Ectodermal cell (in vitro differentiated cells): ENCODE results near the gene SGCA.
A peak's percentile ranks its signal among the peaks of the same experiment; 100 is the strongest.

ENCODE experiments used
- H3K27ac ChIP-seq: 2 replicates; pipeline ENCODE4 v1.7.0; 2013; ENCODE audit warnings: mild to moderate bottlenecking, low read depth, low read length; ENCODE audit not compliant: insufficient read depth, poor library complexity, severe bottlenecking
- H3K27me3 ChIP-seq: 2 replicates; pipeline ENCODE4 v1.7.0; 2013; ENCODE audit warnings: mild to moderate bottlenecking, low read length; ENCODE audit not compliant: insufficient read depth, control insufficient read depth, poor library complexity, severe bottlenecking
- H3K36me3 ChIP-seq: one replicate; pipeline ENCODE4 v1.7.0; 2013; ENCODE audit warnings: low read length; ENCODE audit not compliant: control insufficient read depth, insufficient read depth
- H3K4me1 ChIP-seq: one replicate; pipeline ENCODE4 v1.7.0; 2013; ENCODE audit warnings: low read length; ENCODE audit not compliant: control insufficient read depth, insufficient read depth
- H3K4me3 ChIP-seq: 2 replicates; pipeline ENCODE4 v1.7.0; 2013; ENCODE audit warnings: low read depth, low read length, control low read depth; ENCODE audit not compliant: insufficient read depth
- H3K9me3 ChIP-seq: 2 replicates; pipeline ENCODE4 v1.7.0; 2013; ENCODE audit warnings: mild to moderate bottlenecking, low read length, moderate library complexity; ENCODE audit not compliant: control insufficient read depth
- WGBS, 2 experiments: methylation state at CpG; one replicate each; pipeline ENCODE4 v1.1.7; 2013; ENCODE audit warnings: missing lambda C conversion rate in 2 of 2; 5-methylcytosine and 5-hydroxymethylcytosine counted together

Gene SGCA

DNA sequence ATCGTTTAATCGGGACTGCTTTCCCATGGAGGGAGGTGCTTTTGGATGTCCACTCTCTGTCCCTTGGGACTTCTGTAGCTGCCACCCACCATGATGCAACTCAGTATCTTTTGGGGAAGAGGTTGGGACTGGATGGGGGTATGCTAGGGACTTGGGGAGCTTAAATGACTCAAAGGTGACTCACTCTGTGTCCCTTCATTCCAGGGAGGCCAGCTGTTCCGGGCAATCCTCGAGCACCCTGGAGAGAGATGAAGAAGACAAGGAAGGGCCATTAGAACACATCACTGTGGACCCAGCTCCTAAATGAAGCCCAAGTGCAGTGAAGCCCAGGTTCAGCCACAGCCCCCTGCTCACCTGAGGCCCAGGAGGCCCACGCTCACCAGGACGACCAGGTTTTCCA lies 31.0 kb downstream of the SGCA start:
- Histone ChIP-seq H3K27ac (no peak overlapping the region), H3K9me3 (no peaks in the 10 kb centered on the region), H3K4me1 (no peaks in the 10 kb centered on the region), H3K27me3 (peaks cover 28% of the 10 kb centered on the region), H3K4me3 (no peak overlapping the region), H3K36me3 (no peaks in the 10 kb centered on the region)
- WGBS, 2 experiments: 92 to 93% methylated on average over 6 of the region's 6 CpGs

DNA sequence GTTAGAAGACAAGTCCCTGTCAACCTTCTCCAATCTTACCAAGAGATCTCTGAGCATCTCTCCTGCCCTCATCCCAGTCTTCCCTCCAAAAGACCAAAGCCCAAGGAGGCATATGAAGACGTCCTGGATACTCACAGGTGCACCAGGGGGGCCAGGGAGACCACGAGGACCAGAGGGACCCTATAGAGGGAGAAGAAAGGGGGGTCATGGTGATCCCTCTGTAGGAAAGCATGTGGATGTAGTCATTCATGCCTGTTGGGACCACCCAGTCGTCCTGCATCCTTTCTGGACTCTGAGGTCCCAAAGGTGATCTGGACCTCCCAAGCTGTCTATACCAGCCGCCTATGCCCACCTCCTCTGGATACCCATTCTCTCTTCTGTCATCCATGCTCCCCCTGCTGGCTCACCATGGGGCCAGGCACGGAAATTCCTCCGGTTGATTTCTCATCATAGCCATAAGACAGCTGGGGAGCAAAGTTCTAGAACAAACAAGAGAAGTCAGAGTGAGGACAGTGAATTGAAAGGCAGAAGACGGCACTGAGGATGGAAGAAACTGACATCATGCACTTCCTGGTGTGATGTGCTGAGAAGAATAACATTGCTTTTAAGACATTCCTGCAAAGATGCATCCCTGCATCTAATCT lies 32.3 kb downstream of the SGCA start:
- Histone ChIP-seq H3K27ac (no peak overlapping the region), H3K4me3 (no peak overlapping the region), H3K9me3 (no peaks in the 10 kb centered on the region), H3K27me3 (peaks cover 41% of the 10 kb centered on the region), H3K36me3 (no peaks in the 10 kb centered on the region), H3K4me1 (no peaks in the 10 kb centered on the region)
- 70 to 71% methylated on average over 7 of the region's 7 CpGs for WGBS, 2 experiments

DNA sequence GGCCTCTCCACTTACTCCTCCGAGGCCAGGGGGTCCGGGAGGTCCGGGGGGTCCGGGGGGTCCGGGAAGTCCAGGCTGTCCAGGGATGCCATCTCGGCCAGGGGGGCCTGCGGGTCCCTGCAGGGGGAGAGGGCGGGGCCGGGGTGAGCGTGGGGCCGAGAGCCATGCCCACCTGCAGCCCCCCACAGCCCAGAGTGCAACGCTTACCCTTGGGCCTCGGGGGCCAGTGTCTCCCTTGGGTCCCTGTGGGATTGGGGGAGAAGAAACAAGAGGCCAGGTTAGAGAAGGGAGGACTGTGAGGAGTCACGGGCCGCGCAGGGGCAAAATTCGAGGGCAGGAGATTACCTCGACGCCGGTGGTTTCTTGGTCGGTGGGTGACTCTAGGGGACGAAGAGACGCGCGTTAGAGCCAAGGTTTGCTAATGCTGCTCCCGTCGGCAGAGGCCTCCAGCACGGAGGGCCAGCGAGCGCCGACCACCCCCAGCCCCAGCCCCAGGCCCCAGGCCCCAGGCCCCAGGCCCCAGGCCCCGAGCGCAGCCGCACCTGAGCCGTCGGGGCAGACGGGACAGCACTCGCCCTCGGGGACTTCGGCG lies 33.5 kb downstream of the SGCA start:
- H3K27me3 ChIP-seq: peaks cover 47% of the 10 kb centered on the region
- 49 to 50% methylated on average over 41 of the region's 41 CpGs for WGBS, 2 experiments
- no peaks in the 10 kb centered on the region for H3K4me1 ChIP-seq
- H3K9me3 ChIP-seq: no peaks in the 10 kb centered on the region
- no peak overlapping the region for H3K27ac ChIP-seq
- peak overlapping the region; percentile 45 for H3K4me3 ChIP-seq
- no peaks in the 10 kb centered on the region for H3K36me3 ChIP-seq

DNA sequence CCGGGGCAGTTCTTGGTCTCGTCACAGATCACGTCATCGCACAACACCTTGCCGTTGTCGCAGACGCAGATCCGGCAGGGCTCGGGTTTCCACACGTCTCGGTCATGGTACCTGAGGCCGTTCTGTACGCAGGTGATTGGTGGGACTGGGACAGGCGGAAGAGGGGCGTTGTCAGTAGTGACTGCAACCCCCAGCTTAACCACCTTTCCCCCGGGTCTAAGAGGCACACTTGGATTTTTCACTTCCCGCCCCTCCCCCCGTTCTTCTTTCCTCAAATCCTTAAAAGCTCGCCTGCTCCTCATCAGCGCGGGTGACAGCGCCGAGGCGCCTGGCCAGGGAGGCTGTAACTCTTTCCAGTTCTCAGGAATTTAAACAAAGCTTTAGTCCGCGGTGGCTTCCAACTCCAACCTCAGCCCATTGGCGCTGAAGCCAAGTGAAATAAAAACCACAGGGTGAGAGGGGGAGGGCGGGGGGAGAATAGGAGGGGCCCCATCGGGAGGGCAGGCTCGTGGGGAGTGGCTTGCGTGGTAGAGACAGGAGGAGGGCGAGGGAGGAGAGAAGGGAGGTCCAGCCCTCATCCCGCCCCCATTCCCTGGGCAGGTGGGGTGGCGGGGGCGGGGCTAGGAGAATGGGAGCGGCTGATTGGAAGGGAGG lies 34.1 kb downstream of the SGCA start:
- Histone ChIP-seq H3K36me3 (no peaks in the 10 kb centered on the region), H3K4me3 (peak overlapping the region; percentile 45), H3K9me3 (no peaks in the 10 kb centered on the region), H3K27me3 (peaks cover 52% of the 10 kb centered on the region), H3K4me1 (no peaks in the 10 kb centered on the region), H3K27ac (no peak overlapping the region)
- 2 to 3% methylated on average over 36 of the region's 36 CpGs for WGBS, 2 experiments

DNA sequence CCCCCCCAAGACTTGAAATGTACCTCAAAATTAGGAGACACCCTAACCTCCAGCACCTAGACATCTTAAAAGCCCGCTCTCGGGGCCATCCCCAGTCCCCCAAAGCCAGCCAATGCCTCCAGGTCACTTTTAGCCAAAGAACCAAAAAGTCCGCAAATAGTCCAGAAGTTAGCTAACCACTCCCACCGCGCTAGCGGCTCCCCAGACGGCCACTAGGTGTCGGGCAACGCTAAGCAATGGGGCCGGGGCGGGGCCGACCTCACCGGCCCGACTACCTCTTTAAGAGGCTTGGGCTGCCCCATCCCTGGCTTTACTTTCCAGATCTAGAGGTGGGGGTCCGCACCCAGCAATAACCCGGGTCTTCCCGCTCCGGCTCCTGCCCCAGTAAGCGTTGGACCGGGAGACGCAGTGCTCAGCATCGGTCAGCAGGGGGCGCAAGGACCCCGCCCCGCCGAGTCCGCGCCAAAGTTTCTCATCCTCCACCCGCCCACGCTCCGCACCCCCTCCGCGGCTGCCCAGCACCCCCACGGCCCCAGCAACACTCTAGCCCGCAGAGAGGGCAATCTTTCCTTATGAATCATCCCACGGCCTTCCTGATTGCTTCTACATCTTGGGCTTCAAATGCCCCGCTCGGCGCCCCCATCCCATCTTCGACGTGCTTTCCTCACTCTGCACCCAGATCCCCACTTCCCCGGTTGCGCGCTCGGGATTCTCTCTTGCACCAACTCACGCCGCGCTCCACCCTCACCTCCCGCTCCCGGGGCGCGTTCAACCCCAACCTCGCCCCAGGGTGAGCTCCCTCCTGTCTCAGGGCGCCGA lies 34.9 kb downstream of the SGCA start:
- H3K4me3 ChIP-seq: peak overlapping the region; percentile 45
- no peak overlapping the region for H3K27ac ChIP-seq
- peaks cover 7% of the 10 kb centered on the region for H3K4me1 ChIP-seq
- no peaks in the 10 kb centered on the region for H3K36me3 ChIP-seq
- H3K27me3 ChIP-seq: peaks cover 52% of the 10 kb centered on the region
- H3K9me3 ChIP-seq: no peaks in the 10 kb centered on the region
- WGBS, 2 experiments: 1 to 2% methylated on average over 55 of the region's 55 CpGs

DNA sequence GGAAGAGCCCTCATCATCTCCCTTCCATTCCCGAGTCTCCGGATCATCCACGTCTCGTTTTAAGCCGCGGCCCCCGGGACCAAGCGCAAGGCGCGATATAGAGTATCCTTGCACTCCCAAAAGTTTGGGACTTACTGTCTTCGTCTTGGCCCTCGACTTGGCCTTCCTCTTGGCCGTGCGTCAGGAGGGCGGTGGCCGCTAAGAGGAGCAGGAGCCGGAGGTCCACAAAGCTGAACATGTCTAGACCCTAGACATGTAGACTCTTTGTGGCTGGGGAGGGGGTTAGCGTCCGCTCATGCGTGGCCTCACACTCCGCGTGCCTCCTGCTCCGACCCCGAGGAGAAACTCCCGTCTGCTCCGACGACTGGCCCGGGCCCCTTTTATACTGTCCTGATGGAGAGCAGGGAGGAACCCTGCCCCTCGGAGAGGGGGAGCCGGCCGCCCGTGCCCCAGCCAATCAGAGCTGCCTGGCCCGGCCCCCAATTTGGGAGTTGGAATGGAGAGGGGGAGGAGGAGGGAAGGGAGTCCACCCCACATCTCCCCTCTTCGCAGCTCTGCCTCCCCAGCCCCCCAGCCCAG lies 35.6 kb downstream of the SGCA start, which contains the start of gene COL1A1:
Gene COL1A1, minus strand, starts transcription at position 356 of the 579 bp plus-strand sequence. Its CDS starts 118 bp downstream, at position 238.
- Histone ChIP-seq H3K9me3 (no peaks in the 10 kb centered on the region), H3K27ac (no peak within 1 kb of the TSS), H3K4me3 (peak within 1 kb of the TSS; percentile 45), H3K36me3 (no peaks in the 10 kb centered on the region), H3K27me3 (peaks cover 52% of the 10 kb centered on the region), H3K4me1 (peaks cover 12% of the 10 kb centered on the region)
- 16% methylated on average over 34 of the region's 34 CpGs for WGBS, 2 experiments

DNA sequence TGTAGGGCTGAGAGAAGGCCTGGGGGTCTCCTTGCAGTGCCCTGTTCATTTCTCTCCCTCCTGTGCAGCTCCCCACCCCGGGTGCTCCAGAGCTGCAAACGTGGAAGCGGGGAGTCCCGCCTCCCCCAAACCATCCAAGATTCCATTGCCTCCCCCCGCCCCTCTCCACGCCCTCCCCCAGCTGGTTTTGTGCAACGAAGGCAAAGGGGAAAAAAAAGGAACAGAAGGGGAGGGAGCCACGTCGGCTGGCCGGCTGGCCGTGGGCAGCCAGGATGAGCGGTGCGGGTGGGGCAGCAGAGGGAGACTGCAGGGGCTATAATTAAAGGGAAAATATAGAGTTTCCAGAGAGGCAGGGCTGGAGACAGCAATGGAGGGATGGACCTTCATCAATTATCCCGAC lies 37.3 kb downstream of the SGCA start:
- Histone ChIP-seq H3K36me3 (no peaks in the 10 kb centered on the region), H3K4me3 (no peak overlapping the region), H3K27me3 (peaks cover 52% of the 10 kb centered on the region), H3K27ac (no peak overlapping the region), H3K4me1 (peaks cover 17% of the 10 kb centered on the region), H3K9me3 (no peaks in the 10 kb centered on the region)
- WGBS, 2 experiments: 83 to 85% methylated on average over 14 of the region's 14 CpGs

DNA sequence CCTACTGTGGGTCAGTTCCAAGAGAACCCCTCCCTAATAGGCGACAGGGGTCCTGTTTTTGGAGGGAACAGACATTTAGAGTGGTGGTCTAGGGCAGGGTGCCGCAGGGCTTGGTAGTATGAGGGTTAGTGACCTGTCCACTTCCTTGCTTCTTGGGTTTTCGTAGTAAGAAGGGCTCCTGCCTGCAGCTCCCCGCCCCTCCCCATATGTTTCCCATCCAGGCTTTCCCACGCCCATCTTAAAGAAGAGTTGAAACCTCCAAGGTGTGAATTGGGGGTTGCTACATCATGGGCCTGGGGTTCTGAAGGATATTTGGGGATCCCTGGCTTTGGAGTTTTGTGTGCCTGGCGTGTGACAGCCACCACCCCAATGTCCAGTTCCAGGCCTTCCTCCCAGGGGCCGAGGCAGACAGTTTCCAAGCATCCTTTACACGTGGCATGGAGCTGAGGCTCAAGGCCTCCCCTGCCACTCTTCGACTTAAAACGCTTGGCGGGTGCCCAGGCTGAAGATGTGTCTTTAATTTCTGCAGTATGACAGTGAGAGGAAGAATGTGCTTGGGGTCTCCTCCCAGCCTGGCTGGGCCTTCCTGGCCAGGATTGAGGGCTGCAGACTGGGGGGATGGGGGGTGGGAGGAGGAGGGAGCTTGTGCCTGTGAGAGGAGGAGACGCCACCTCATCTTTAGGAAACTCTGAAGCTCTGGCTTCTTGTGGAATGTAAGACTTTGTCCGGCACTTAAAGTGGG lies 38.0 kb downstream of the SGCA start:
- no peak overlapping the region for H3K4me3 ChIP-seq
- H3K4me1 ChIP-seq: peaks cover 17% of the 10 kb centered on the region
- H3K27ac ChIP-seq: no peak overlapping the region
- 81% methylated on average over 12 to 13 of the region's 13 CpGs for WGBS, 2 experiments
- peaks cover 48% of the 10 kb centered on the region for H3K27me3 ChIP-seq
- no peaks in the 10 kb centered on the region for H3K9me3 ChIP-seq
- H3K36me3 ChIP-seq: no peaks in the 10 kb centered on the region

DNA sequence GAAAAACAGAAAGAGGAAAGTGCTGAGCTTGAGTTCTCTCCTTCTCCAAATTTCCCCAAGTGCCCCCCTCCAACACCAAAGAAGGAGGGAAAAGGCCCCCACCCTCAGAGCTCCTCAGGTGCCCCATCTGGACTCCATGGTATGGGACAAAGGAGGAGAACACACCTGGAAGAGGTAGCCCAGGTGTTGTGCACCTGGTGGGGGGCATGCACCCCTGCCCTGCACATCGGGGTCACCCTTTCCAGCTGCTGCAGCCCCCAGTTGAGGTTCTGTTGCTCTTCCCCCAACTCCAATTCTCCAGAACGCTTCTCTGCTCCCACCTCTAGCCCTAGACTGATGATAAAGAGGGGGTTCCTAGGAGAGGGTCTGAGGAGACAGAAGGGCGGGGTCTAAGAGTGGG lies 38.6 kb downstream of the SGCA start:
- 92 to 95% methylated on average over 3 of the region's 3 CpGs for WGBS, 2 experiments
- no peak overlapping the region for H3K4me3 ChIP-seq
- peaks cover 42% of the 10 kb centered on the region for H3K27me3 ChIP-seq
- H3K36me3 ChIP-seq: no peaks in the 10 kb centered on the region
- H3K9me3 ChIP-seq: no peaks in the 10 kb centered on the region
- H3K4me1 ChIP-seq: peaks cover 20% of the 10 kb centered on the region
- H3K27ac ChIP-seq: no peak overlapping the region
